Parathyroid adenoma (tissue), 2 donors: Measurements from ENCODE around the gene BCKDHB.

Experiments used
- H2AFZ ChIP-seq: fragments of 300-600 bp; sonication (generic); one replicate; pipeline ENCODE4 v1.7.0; 2017; ENCODE audit warnings: antibody characterized with exemption, mild to moderate bottlenecking
- H3K27ac ChIP-seq: fragments of 300-600 bp; sonication (generic); one replicate; pipeline ENCODE4 v1.7.0; 2017
- H3K27me3 ChIP-seq: fragments of 300-600 bp; sonication (generic); one replicate; pipeline ENCODE4 v1.7.0; 2017; ENCODE audit warnings: low read length; ENCODE audit not compliant: control insufficient read depth, insufficient read depth
- H3K36me3 ChIP-seq: fragments of 300-600 bp; sonication (generic); one replicate; pipeline ENCODE4 v1.7.0; 2017; ENCODE audit warnings: low read length; ENCODE audit not compliant: control insufficient read depth, insufficient read depth
- H3K4me1 ChIP-seq: fragments of 300-600 bp; sonication (generic); one replicate; pipeline ENCODE4 v1.7.0; 2017; ENCODE audit warnings: control low read depth
- H3K4me2 ChIP-seq: fragments of 300-600 bp; sonication (generic); one replicate; pipeline ENCODE4 v1.7.0; 2017; ENCODE audit warnings: low read length
- H3K4me3 ChIP-seq: fragments of 300-600 bp; sonication (generic); one replicate; pipeline ENCODE4 v1.7.0; 2017; ENCODE audit warnings: low read depth, low read length
- H3K79me2 ChIP-seq: fragments of 300-600 bp; sonication (generic); one replicate; pipeline ENCODE4 v1.7.0; 2017; ENCODE audit warnings: control low read depth
- H3K9ac ChIP-seq: fragments of 300-600 bp; sonication (generic); one replicate; pipeline ENCODE4 v1.7.0; 2017; ENCODE audit warnings: mild to moderate bottlenecking
- H3K9me3 ChIP-seq: fragments of 300-600 bp; sonication (generic); one replicate; pipeline ENCODE4 v1.7.0; 2017; ENCODE audit warnings: low read length; ENCODE audit not compliant: control insufficient read depth
- TF ChIP-seq, protein P1 (sequence below): fragments of 300-600 bp; sonication (generic); IDR thresholded peaks from one replicate; pipeline ENCODE4 v1.7.0; 2017; ENCODE audit warnings: antibody characterized with exemption, mild to moderate bottlenecking
- donor health status: primary hyperparathyroidism.

Gene BCKDHB

DNA sequence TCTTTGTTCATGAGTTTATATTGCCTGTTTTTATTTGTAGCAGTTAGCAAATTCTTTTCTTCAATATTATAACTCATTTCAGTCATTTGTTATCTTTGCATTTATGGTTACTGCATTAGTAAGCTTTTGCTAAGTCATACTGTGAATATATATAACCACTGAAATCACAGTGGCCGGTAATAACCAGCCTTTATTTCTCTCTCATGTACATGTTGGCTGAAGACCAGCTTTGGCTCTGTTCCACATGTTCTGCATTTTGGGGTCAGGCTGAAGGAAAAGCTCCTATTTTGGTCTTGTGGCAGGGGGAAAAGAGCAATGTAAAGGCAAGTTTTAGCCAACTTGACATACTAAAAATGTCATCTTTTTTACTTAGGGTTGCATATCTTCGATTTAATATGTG is 276.3 kb downstream of the BCKDHB start:
- H3K9ac ChIP-seq = no peak overlapping the region
- H3K4me3 ChIP-seq = no peak overlapping the region
- H3K9me3 ChIP-seq = no peaks in the 10 kb centered on the region
- no peaks in the 10 kb centered on the region for H3K36me3 ChIP-seq
- H3K4me2 ChIP-seq = no peak overlapping the region
- H3K4me1 ChIP-seq = no peaks in the 10 kb centered on the region
- TF ChIP-seq, protein P1, sequence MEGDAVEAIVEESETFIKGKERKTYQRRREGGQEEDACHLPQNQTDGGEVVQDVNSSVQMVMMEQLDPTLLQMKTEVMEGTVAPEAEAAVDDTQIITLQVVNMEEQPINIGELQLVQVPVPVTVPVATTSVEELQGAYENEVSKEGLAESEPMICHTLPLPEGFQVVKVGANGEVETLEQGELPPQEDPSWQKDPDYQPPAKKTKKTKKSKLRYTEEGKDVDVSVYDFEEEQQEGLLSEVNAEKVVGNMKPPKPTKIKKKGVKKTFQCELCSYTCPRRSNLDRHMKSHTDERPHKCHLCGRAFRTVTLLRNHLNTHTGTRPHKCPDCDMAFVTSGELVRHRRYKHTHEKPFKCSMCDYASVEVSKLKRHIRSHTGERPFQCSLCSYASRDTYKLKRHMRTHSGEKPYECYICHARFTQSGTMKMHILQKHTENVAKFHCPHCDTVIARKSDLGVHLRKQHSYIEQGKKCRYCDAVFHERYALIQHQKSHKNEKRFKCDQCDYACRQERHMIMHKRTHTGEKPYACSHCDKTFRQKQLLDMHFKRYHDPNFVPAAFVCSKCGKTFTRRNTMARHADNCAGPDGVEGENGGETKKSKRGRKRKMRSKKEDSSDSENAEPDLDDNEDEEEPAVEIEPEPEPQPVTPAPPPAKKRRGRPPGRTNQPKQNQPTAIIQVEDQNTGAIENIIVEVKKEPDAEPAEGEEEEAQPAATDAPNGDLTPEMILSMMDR = no peak
- no peak overlapping the region for H3K27ac ChIP-seq
- no peak overlapping the region for H2AFZ ChIP-seq
- H3K27me3 ChIP-seq = no peaks in the 10 kb centered on the region
- no peaks in the 10 kb centered on the region for H3K79me2 ChIP-seq

GRCh38 chr6:80388507-80388906 is 282.0 kb downstream of the BCKDHB start:
- Histone ChIP-seq H3K9me3 (no peaks in the 10 kb centered on the region), H3K36me3 (no peaks in the 10 kb centered on the region), H3K4me1 (no peaks in the 10 kb centered on the region), H3K4me3 (no peak overlapping the region), H3K79me2 (no peaks in the 10 kb centered on the region), H2AFZ (no peak overlapping the region), H3K27ac (no peak overlapping the region), H3K9ac (no peak overlapping the region), H3K4me2 (no peak overlapping the region), H3K27me3 (no peaks in the 10 kb centered on the region)
- TF ChIP-seq, protein P1 = no peak
